Measurements from ENCODE around the gene PLXDC2.

The PLXDC2 gene

GRCh38 chr10:20065814-20066213 lies 249.6 kb downstream of the PLXDC2 start:
- DNase-seq = no peak

GRCh38 chr10:20073167-20073566 lies 256.9 kb downstream of the PLXDC2 start:
- DNase-seq = no peak

- DNase-seq = no peak
These were observed 259.5 kb downstream of the PLXDC2 start for GRCh38 chr10:20075713-20076112.

- DNase-seq = no peak
These were observed 268.2 kb downstream of the PLXDC2 start for GRCh38 chr10:20084451-20084850.

GRCh38 chr10:20085115-20085514 lies 268.9 kb downstream of the PLXDC2 start:
- no peak for DNase-seq

- no peak for DNase-seq
These were observed 271.1 kb downstream of the PLXDC2 start for GRCh38 chr10:20087353-20087752.

GRCh38 chr10:20088061-20088701 lies 271.9 kb downstream of the PLXDC2 start:
- DNase-seq = no peak

- DNase-seq = no peak
These were observed 273.6 kb downstream of the PLXDC2 start for GRCh38 chr10:20089879-20090278.

- DNase-seq = no peak
These were observed 274.6 kb downstream of the PLXDC2 start for GRCh38 chr10:20090831-20091230.

GRCh38 chr10:20091698-20092097 lies 275.5 kb downstream of the PLXDC2 start:
- DNase-seq = no peak

GRCh38 chr10:20093600-20093999 lies 277.4 kb downstream of the PLXDC2 start:
- no peak for DNase-seq

GRCh38 chr10:20094226-20094976 lies 278.2 kb downstream of the PLXDC2 start:
- DNase-seq = no peak

GRCh38 chr10:20100171-20100570 lies 283.9 kb downstream of the PLXDC2 start:
- DNase-seq = no peak

- no peak for DNase-seq
These were observed 289.0 kb downstream of the PLXDC2 start for GRCh38 chr10:20105236-20105635.

GRCh38 chr10:20105931-20106330 lies 289.7 kb downstream of the PLXDC2 start:
- DNase-seq = no peak

GRCh38 chr10:20108021-20108420 lies 291.8 kb downstream of the PLXDC2 start:
- DNase-seq = no peak

GRCh38 chr10:20109613-20110012 lies 293.4 kb downstream of the PLXDC2 start:
- no peak for DNase-seq

GRCh38 chr10:20110125-20111100 lies 294.2 kb downstream of the PLXDC2 start:
- no peak for DNase-seq

- DNase-seq = no peak
These were observed 297.9 kb downstream of the PLXDC2 start for GRCh38 chr10:20114179-20114578.

GRCh38 chr10:20115894-20116293 lies 299.7 kb downstream of the PLXDC2 start:
- DNase-seq = no peak

GRCh38 chr10:20117471-20117870 lies 301.2 kb downstream of the PLXDC2 start:
- no peak for DNase-seq

- DNase-seq = no peak
These were observed 301.9 kb downstream of the PLXDC2 start for GRCh38 chr10:20118119-20118518.

GRCh38 chr10:20128811-20129210 lies 312.6 kb downstream of the PLXDC2 start:
- DNase-seq = no peak
